H9 (cell line): ENCODE measurements around the gene BHLHE40. TPM values are rescaled to one million over a fixed set of nuclear protein-coding genes. Genes with fewer than 3 reads are reported as not detected.
A peak's percentile ranks its signal among the peaks of the same experiment; 100 is the strongest.

Experiments
- DNase-seq: peaks from one replicate; pipeline ENCODE4 v3.0.0-alpha.2; 2017
- H2AFZ ChIP-seq: one replicate; pipeline ENCODE4 v1.6.1; 2013; ENCODE audit warnings: mild to moderate bottlenecking, low read length, control low read depth, moderate library complexity
- H2AK5ac ChIP-seq: 2 replicates; pipeline ENCODE4 v1.6.1; 2013; ENCODE audit warnings: low read length, control low read depth, mixed read lengths; ENCODE audit not compliant: insufficient read length
- H2BK120ac ChIP-seq: one replicate; pipeline ENCODE4 v1.6.1; 2013; ENCODE audit warnings: low read depth, mild to moderate bottlenecking, low read length, control low read depth, inconsistent platforms; ENCODE audit not compliant: poor library complexity, severe bottlenecking
- H2BK12ac ChIP-seq: 2 replicates; pipeline ENCODE4 v1.6.1; 2013; ENCODE audit warnings: low read length, control low read depth, mixed read lengths, low read depth; ENCODE audit not compliant: insufficient read length
- H2BK15ac ChIP-seq: 2 replicates; pipeline ENCODE4 v1.6.1; 2013; ENCODE audit warnings: low read depth, low read length, control low read depth
- H2BK20ac ChIP-seq: one replicate; pipeline ENCODE4 v1.6.1; 2013; ENCODE audit warnings: low read depth, mild to moderate bottlenecking, low read length, control low read depth, inconsistent platforms; ENCODE audit not compliant: poor library complexity, severe bottlenecking
- H2BK5ac ChIP-seq: 2 replicates; pipeline ENCODE4 v1.6.1; 2013; ENCODE audit warnings: low read length, control low read depth, mixed read lengths; ENCODE audit not compliant: insufficient read length
- H3K14ac ChIP-seq: 2 replicates; pipeline ENCODE4 v1.6.1; 2013; ENCODE audit warnings: low read length, control low read depth; ENCODE audit not compliant: insufficient read depth
- H3K18ac ChIP-seq: 2 replicates; pipeline ENCODE4 v1.6.1; 2013; ENCODE audit warnings: low read depth, mild to moderate bottlenecking, mixed read lengths, low read length, control low read depth; ENCODE audit not compliant: insufficient read length
- H3K23ac ChIP-seq: 2 replicates; pipeline ENCODE4 v1.6.1; 2013; ENCODE audit warnings: low read length, control low read depth, mixed read lengths, low read depth; ENCODE audit not compliant: insufficient read length
- H3K23me2 ChIP-seq: 2 replicates; pipeline ENCODE4 v1.6.1; 2013; ENCODE audit warnings: low read depth, mild to moderate bottlenecking, mixed read lengths, low read length, control low read depth; ENCODE audit not compliant: insufficient read length, poor library complexity, severe bottlenecking
- H3K27ac ChIP-seq: 2 replicates; pipeline ENCODE4 v1.5.1; 2013; ENCODE audit warnings: low read length, control low read depth, mixed read lengths, low read depth; ENCODE audit not compliant: insufficient read length
- H3K27me3 ChIP-seq: 2 replicates; pipeline ENCODE4 v1.6.1; 2013; ENCODE audit warnings: low read length, control low read depth, inconsistent platforms; ENCODE audit not compliant: insufficient read depth
- H3K4ac ChIP-seq: 2 replicates; pipeline ENCODE4 v1.6.1; 2013; ENCODE audit warnings: low read depth, mild to moderate bottlenecking, control low read depth, inconsistent platforms, low read length, moderate library complexity
- H3K4me1 ChIP-seq: 2 replicates; pipeline ENCODE4 v1.6.1; 2013; ENCODE audit warnings: low read length, control low read depth, inconsistent platforms; ENCODE audit not compliant: insufficient read depth
- H3K4me2 ChIP-seq: 2 replicates; pipeline ENCODE4 v1.6.1; 2013; ENCODE audit warnings: low read length, control low read depth, mixed read lengths; ENCODE audit not compliant: insufficient read length, insufficient read depth
- H3K56ac ChIP-seq: 2 replicates; pipeline ENCODE4 v1.6.1; 2013; ENCODE audit warnings: low read depth, mild to moderate bottlenecking, mixed read lengths, low read length, control low read depth; ENCODE audit not compliant: insufficient read length
- H3K79me1 ChIP-seq: 2 replicates; pipeline ENCODE4 v1.6.1; 2013; ENCODE audit warnings: low read depth, mild to moderate bottlenecking, moderate library complexity, low read length, control low read depth, inconsistent platforms; ENCODE audit not compliant: insufficient read depth, poor library complexity, severe bottlenecking
- H3K79me2 ChIP-seq: 2 replicates; pipeline ENCODE4 v1.6.1; 2013; ENCODE audit warnings: low read length, control low read depth, inconsistent platforms; ENCODE audit not compliant: insufficient read depth
- H3K9ac ChIP-seq: 2 replicates; pipeline ENCODE4 v1.6.1; 2013; ENCODE audit warnings: low read length, control low read depth, mixed read lengths; ENCODE audit not compliant: insufficient read length; ENCODE audit errors: extremely low read depth
- H3K9me3 ChIP-seq: one replicate; pipeline ENCODE4 v1.6.1; 2013; ENCODE audit warnings: low read depth, low read length, inconsistent platforms; ENCODE audit not compliant: control insufficient read depth
- H3T11ph ChIP-seq: one replicate; pipeline ENCODE4 v1.6.1; 2013; ENCODE audit warnings: mild to moderate bottlenecking, low read length, control low read depth, inconsistent platforms
- H4K20me1 ChIP-seq: one replicate; pipeline ENCODE4 v1.6.1; 2013; ENCODE audit not compliant: control insufficient read depth, insufficient read length, insufficient read depth
- H4K5ac ChIP-seq: 2 replicates; pipeline ENCODE4 v1.6.1; 2013; ENCODE audit warnings: low read depth, mild to moderate bottlenecking, mixed read lengths, low read length, control low read depth; ENCODE audit not compliant: insufficient read length
- H4K8ac ChIP-seq: replicated peaks from 2 replicates; pipeline ENCODE4 v1.6.1; 2013; ENCODE audit warnings: low read length, control low read depth, mixed read lengths, low read depth; ENCODE audit not compliant: insufficient read length
- H4K91ac ChIP-seq: 2 replicates; pipeline ENCODE4 v1.6.1; 2013; ENCODE audit warnings: low read depth, mild to moderate bottlenecking, moderate library complexity, mixed read lengths, low read length, control low read depth; ENCODE audit not compliant: insufficient read length
- H3K27ac Mint-ChIP-seq, 3 experiments: 2 replicates in 2 of 3; 3 replicates in 1 of 3; pipeline ENCODE4 v1.8.0; 2020 to 2021; ENCODE audit warnings: mixed read lengths in 3 of 3, mild to moderate bottlenecking in 1 of 3, moderate library complexity in 1 of 3
- H3K27me3 Mint-ChIP-seq: 2 replicates; pipeline ENCODE4 v1.8.0; 2021; ENCODE audit warnings: low read depth, mild to moderate bottlenecking, moderate library complexity, mixed read lengths
- H3K36me3 Mint-ChIP-seq, 3 experiments: 2 replicates in 2 of 3; 3 replicates in 1 of 3; pipeline ENCODE4 v1.8.0; 2020 to 2021; ENCODE audit warnings: low read depth in 3 of 3, mixed read lengths in 3 of 3; ENCODE audit not compliant: insufficient read depth in 1 of 3
- H3K4me1 Mint-ChIP-seq, 2 experiments: 2 replicates each; pipeline ENCODE4 v1.8.0; 2020; ENCODE audit warnings: mixed read lengths in 2 of 2
- H3K4me3 Mint-ChIP-seq, 2 experiments: 2 replicates in 1 of 2; 3 replicates in 1 of 2; pipeline ENCODE4 v1.8.0; 2020 to 2021; ENCODE audit warnings: mild to moderate bottlenecking in 2 of 2, mixed read lengths in 2 of 2, moderate library complexity in 1 of 2
- H3K9me3 Mint-ChIP-seq, 2 experiments: 2 replicates in 1 of 2; 3 replicates in 1 of 2; pipeline ENCODE4 v1.8.0; 2020; ENCODE audit warnings: mild to moderate bottlenecking in 2 of 2, mixed read lengths in 2 of 2, moderate library complexity in 1 of 2
- WGBS: extraction: QIAGEN DNeasy Blood & Tissue Kit; methylation state at CpG from one replicate; pipeline ENCODE4 v1.1.7; 2013; ENCODE audit warnings: missing lambda C conversion rate, low lambda C conversion rate, mixed read lengths; ENCODE audit not compliant: insufficient read length; ENCODE audit errors: extremely low coverage; 5-methylcytosine and 5-hydroxymethylcytosine counted together
- total RNA-seq: library from RNA; stranded (reverse); gene quantifications from 2 replicates; pipeline ENCODE4 v1.2.1, GENCODE V29; 2021
- TF ChIP-seq, protein P1 (sequence below): fragments of 200-600 bp; sonication (generic); conservative IDR thresholded peaks from 3 replicates; pipeline ENCODE4 v1.8.0; 2021; ENCODE audit warnings: antibody characterized with exemption, mild to moderate bottlenecking

Gene BHLHE40
- total RNA-seq, 1 experiment from 2014 or later, result 4.1 TPM

DNA sequence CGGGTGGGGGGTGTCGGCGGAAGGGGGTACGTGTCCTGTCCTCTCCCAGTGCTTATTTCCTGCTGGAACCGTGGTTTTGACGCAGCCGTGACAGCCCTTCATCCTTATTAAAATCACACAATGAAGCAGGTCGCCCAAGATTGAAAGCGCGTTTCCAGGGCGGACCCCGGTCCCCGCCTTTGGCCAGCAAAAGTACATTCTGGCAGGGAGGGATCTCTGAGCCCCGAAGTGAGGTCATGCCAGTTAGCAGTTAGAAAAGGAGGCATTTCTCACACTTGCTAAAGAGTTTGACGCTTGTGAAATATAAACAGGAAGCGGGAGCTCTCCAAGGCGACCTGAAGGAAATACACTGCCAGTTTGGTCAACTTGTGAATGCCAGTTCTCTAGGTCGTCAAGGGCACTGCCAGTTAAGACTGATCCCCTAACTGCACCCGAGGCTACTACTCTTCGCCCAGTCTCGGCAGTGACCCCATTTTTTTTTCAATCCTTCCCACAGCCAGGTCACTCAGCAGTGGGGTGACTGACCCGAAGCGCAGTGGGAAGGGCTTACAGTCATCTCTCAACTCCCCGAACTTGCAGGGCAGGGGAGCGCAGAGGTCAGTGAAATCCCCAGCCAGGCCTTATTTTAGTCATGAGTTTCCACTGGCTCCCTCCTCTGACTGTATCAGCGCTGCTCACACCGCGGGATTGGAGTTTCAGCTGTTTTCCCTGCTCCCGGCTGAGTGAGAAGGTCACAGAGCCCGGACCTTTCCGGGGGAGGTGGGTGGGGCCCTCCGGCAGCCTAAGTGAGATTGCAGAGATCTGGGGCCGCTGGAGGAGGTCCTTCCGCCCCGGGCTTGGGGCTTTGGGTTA, 2.0 kb upstream of the BHLHE40 start:
- Mint-ChIP-seq H3K4me1 (peaks cover 31 to 33% of the 10 kb centered on the region in 2 experiments), H3K9me3 (no peaks in the 10 kb centered on the region; a peak in 1 of 5 replicates), H3K27ac (peak overlapping the region in 1 of 3 experiments; percentile 94; a peak in 1 of 7 replicates), H3K27me3 (peaks cover 45% of the 10 kb centered on the region), H3K36me3 (peaks cover 0 to 4% (median 3%) of the 10 kb centered on the region in 3 experiments; a peak in 2 of 7 replicates), H3K4me3 (peak overlapping the region; percentile 76 to 93)
- peak; percentile 77 for DNase-seq
- no peaks in the 10 kb centered on the region; the same call in 1 of the 2 replicates for H3K27me3 ChIP-seq
- no peak overlapping the region for H2BK20ac ChIP-seq
- peak overlapping the region; percentile 94 for H3K4me2 ChIP-seq
- H2BK5ac ChIP-seq, result no peak overlapping the region
- no peak overlapping the region for H2AK5ac ChIP-seq
- no peak overlapping the region for H4K8ac ChIP-seq
- H3K18ac ChIP-seq, result peak overlapping the region; percentile 17
- no peak overlapping the region for H2BK120ac ChIP-seq
- H2AFZ ChIP-seq, result no peak overlapping the region
- peak overlapping the region; percentile 64; the same call in 1 of the 2 replicates for H3K14ac ChIP-seq
- peaks cover 37% of the 10 kb centered on the region for H3K23me2 ChIP-seq
- no peak overlapping the region for H3K27ac ChIP-seq
- peaks cover 3% of the 10 kb centered on the region for H3K4me1 ChIP-seq
- peak overlapping the region; percentile 46 for H3K9ac ChIP-seq
- TF ChIP-seq, protein P1, sequence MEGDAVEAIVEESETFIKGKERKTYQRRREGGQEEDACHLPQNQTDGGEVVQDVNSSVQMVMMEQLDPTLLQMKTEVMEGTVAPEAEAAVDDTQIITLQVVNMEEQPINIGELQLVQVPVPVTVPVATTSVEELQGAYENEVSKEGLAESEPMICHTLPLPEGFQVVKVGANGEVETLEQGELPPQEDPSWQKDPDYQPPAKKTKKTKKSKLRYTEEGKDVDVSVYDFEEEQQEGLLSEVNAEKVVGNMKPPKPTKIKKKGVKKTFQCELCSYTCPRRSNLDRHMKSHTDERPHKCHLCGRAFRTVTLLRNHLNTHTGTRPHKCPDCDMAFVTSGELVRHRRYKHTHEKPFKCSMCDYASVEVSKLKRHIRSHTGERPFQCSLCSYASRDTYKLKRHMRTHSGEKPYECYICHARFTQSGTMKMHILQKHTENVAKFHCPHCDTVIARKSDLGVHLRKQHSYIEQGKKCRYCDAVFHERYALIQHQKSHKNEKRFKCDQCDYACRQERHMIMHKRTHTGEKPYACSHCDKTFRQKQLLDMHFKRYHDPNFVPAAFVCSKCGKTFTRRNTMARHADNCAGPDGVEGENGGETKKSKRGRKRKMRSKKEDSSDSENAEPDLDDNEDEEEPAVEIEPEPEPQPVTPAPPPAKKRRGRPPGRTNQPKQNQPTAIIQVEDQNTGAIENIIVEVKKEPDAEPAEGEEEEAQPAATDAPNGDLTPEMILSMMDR, result no peak
- H2BK12ac ChIP-seq, result no peak overlapping the region
- no peak overlapping the region for H3K56ac ChIP-seq
- no peaks in the 10 kb centered on the region for H3K79me2 ChIP-seq
- no peaks in the 10 kb centered on the region for H3K9me3 ChIP-seq
- no peaks in the 10 kb centered on the region for H4K20me1 ChIP-seq
- H3K4ac ChIP-seq, result no peak overlapping the region
- no CpG with 5 or more reads among the region's 35 CpGs for WGBS
- H3T11ph ChIP-seq, result no peak overlapping the region
- H3K23ac ChIP-seq, result no peak overlapping the region
- no peaks in the 10 kb centered on the region for H3K79me1 ChIP-seq
- H2BK15ac ChIP-seq, result no peak overlapping the region
- no peak overlapping the region for H4K91ac ChIP-seq
- no peak overlapping the region for H4K5ac ChIP-seq
